HG03575 (cell line): Measurements from ENCODE around the gene FSD1.
"Not testable (repeated sequence)": the region's sequence is repeated elsewhere in the genome, so short reads cannot be mapped to it uniquely, and the experiment has no call there.

Experiments used
- ATAC-seq: cut with Tn5 transposase; IDR thresholded peaks from one replicate; pipeline ENCODE4 v1.9.1; 2021; ENCODE audit not compliant: unreplicated experiment, insufficient number of reproducible peaks, low FRiP score; ENCODE audit errors: extremely low read depth

The FSD1 gene

DNA sequence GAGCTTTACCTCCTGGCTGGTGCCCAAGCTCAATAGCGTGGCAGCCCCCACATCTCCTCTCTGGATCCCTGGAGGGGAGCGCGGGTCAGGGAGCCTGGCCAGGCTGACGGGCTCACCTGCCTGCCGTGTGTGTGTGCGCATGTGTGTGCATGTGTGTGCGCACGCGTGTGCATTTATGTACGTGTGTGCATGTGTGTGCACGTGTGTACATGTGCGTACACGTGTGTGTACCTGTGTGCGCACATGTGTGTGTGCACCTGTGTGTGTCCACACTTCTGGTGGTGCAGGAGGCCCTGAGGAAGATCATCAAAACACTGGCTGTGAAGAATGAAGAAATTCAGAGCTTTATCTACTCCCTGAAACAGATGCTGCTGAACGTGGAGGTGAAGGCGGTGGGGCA, 1.3 kb downstream of the FSD1 start:
- ATAC-seq = no peak

DNA sequence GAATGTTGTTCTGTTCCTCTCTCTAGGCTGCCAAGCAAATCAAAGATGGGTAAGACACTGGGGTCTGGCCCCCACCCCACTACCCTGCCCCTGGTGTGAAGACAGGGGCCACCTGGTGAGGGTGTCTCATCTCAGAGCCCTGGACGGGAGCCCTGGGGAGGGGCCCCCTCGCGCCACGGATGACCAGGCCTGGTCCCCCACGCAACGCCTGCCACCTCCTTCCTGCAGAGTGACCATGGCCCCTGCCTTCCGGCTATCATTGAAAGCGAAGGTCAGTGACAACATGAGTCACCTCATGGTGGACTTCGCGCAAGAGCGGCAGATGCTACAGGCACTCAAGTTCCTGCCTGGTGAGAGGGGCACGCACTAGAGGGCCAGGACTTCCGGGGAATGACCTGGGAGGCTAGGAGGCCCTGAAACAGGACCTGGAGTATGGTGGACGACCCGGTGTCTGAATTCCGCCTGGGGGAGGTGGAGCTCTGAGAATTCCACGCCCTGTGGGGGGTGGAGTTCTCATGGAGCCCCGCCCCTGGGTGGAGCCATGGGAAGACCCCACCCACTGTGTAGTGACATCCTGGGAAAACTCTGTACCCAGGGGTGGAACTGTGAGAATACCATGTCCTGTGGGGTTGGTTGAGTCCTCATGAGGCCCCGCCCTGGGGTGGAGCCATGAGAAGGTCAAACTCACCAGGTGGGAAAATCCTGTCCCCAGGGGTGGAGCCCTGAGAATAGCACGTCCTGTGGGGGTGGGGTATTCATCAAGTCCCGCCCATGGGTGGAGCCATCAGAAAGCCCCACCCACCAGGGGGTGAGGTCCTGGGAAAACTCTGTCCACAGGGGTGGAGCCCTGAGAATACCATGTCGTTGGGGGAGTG, 6.1 kb downstream of the FSD1 start:
- ATAC-seq = no peak

DNA sequence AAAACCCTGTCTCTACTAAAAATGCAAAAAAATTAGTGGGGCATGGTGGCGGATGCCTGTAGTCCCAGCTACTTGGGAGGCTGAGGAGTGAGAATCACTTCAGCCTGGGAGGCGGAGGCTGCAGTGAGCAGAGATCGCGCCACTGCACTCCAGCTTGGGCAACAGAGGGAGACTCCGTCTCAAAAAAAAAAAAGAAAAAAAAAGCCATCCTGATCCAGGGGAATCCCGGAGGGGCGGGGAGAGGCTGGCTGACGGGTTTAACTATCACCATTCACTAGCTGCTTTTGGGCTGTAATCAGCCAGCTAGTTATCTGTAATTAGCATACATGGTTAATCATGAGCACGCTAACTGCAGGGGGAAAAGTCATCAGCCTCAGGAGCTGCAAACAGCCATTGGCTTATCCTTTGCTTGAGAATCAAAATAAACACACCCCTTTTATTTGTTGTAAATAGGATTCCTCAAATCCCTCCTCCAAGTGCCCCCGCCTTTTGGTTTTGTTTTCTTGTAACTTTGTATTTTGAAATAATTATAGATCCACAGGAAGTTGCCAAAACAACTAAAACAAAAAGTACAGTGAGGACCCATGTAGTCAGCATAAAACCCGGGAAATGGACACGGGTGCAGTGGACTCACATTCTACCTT, 9.6 kb downstream of the FSD1 start:
- ATAC-seq = no peak

DNA sequence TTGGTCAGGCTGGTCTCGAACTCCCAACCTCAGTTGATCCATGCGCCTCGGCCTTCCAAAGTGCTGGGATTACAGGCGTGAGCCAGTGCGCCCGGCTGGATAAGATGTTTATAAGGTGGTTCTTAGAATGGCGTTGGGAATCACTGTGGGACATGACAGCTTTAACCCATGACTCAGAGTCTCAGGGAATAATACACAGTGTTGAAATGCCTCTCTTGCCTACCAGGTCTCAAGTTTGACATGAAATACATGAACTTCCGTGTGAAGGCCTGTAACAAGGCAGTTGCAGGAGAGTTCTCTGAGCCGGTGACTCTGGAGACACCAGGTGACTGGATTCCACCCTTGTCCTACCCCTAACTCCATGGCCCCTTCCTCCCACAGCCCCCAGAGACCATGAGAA, 12.6 kb downstream of the FSD1 start:
- ATAC-seq = no peak

DNA sequence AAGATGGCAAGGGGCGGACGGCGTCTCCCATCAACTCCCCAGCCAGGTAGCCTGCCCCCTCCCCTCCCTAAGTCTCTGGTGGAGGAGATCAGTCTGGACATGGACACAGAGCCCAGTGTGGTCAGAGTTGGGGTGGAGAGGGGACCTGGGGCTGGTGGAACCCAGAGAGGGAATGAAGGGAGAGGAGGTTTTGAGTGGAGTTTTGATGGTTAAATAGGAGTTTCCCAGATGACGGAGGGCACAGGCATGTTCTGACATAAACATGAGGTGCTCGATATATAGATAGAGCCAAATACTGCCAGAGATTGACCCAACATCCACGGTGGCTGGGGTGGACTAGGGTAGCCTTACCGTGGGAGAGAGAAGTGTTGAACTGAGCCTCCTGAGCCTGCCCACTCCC, 14.1 kb downstream of the FSD1 start:
- no peak for ATAC-seq

DNA sequence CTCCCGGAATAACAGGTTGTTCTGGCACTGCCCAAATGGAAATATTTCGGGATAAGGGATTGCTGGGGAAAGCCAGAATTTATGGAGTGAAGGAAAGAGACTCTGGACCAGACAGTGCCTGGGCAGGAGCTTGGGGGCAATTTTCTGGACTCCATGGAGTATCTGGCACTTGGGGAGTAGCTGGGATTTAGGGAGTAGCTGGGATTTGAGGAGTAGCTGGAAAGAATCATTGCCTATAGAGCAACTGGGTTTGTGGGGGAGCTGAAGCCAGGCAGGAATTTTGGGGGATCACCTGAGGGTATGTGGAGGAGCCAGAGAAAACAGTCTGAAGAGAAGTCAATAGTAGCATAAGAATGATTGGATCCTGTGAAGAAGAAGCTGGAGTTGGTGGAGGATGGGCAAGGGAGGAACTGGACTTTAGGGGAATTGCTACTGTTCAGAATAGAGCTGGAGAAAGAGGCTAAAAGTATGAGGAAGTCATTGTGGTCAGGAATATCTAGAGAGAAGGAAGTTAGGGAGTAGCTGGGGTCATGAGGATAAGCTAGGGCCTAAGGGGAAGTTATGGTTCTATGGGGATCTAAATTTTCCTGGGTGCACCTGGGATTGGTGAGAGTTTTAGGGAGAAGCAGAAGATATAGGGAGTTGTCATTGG, 14.8 kb downstream of the FSD1 start:
- ATAC-seq = no peak

DNA sequence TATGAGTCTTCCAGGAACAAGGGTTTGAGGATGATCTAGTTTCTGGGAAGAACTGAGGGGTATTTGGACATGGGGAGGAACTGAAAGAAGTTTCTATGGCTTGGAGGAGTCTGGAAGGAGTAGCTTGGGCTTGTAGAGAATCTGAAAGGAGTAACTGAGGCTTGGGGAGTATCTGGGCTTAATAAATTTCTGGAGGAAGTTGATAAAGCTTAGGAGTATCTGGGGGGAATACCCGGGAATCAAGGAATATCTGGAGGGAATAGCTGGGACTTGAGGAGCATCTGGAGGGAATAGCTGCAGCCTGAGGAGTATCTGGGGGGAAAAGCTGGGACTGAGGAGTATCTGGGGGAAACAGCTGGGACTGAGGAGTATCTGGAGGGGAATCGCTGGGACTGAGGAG, 16.0 kb downstream of the FSD1 start:
- ATAC-seq = no peak

DNA sequence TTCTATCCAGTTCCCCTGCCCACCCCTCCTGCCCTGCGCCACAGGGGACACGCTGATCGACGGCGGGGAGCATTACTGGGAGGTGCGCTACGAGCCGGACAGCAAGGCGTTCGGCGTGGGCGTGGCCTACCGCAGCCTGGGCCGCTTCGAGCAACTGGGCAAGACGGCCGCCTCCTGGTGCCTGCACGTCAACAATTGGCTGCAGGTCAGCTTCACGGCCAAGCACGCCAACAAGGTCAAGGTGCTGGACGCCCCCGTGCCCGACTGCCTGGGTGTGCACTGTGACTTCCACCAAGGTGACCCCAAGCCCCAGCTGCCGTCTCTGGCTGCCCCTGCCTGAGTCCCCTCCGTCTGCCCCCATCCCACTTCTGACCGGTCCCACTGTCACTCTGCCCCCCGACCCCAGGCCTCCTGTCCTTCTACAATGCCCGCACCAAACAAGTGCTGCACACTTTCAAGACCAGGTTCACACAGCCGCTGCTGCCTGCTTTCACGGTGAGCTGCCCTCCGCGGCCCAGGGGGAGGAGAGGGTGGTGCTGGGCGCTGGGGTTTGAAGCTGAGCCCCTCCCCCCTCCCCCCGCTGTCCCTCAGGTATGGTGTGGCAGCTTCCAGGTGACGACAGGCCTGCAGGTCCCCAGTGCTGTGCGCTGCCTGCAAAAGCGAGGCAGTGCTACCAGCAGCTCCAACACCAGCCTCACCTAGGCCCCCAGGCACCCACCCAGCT, 18.7 kb downstream of the FSD1 start:
- no peak for ATAC-seq

DNA sequence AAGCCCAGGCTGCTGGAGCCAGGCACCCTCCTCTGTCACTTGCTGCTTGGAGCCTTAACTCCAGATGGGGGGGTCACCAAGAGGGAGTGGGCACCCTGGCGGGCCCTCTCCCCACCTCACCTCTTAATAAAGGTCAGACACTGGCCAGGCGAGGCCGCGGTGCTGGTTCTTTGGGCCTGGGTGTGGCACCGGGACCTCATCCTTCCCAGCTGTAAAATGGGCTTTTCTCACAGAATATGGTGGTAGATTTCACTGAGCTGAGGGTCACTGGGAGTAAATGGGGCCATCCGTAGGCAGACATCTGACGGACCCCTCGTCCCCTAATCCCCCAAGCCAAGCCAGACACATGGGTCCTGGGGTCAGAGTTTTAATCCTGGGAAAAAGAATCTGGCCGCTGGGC, 19.3 kb downstream of the FSD1 start:
- ATAC-seq = no peak

DNA sequence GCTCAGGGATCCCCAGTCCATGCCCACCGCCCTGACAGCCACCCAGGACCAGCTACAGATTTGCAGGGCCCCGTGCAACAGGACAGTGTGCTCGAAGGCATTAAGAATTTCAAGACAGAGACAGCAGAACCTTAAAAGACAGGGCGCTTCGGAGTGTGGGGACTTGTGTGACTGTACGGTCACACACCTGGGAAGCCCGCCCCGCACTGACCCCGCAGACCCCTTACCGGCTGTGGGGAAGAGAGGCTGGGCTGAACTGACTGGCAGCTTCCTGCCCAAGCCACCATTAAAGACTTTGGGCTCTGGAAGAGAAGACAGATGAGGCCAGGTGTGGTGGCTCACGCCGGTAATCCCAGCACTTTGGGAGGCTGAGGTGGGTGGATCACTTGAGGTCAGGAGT, 19.8 kb downstream of the FSD1 start:
- no peak for ATAC-seq

DNA sequence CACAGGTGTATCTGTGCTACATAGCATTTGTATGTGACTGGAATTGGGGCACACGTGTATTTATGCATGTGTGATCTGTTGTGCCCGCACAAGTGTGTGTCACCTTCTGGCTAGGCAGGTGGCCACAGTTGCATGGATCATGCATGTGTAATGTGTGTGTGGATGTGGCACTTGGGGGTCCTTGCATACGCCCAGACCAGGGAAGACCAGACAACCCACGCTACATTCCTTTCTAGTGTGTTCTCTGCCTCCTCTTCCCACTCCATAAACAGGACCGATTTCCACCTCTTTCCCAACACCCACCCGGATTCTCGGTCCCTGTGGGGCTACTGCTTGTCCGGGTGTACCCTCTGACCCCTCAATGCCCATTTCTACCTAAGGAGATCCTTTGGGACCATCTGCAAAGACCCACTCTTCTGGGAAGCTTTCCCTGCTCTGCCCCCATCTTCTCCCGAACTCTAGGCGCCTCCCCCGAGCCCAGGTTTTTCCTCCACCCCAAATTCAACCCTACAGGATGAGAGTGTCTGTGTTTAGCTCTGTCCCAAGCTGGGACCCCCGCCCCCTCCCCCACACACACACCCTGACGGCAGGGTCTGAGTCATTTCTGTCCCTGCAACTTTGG, 21.9 kb downstream of the FSD1 start:
- ATAC-seq = no peak

DNA sequence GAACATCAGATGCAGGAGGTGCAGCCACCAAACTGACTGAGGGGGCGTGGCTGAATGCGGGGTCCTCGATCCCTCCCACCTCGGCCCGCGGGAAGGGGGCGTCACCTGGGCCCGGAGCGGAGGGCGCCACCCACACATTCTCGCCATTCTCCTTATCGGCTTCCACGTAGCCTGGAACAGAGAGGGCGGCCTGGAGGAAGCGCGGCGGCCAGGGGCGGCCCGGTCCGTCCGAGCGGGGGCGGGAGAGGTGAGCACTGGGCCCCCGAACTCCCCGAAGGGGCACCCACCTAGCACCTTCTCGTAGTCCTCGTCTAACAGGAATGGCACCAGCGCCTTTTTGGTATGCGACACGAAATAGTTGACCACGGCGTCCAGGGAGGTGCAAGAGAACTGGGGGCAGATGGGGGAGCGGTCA, 22.4 kb downstream of the FSD1 start:
- ATAC-seq = no peak

DNA sequence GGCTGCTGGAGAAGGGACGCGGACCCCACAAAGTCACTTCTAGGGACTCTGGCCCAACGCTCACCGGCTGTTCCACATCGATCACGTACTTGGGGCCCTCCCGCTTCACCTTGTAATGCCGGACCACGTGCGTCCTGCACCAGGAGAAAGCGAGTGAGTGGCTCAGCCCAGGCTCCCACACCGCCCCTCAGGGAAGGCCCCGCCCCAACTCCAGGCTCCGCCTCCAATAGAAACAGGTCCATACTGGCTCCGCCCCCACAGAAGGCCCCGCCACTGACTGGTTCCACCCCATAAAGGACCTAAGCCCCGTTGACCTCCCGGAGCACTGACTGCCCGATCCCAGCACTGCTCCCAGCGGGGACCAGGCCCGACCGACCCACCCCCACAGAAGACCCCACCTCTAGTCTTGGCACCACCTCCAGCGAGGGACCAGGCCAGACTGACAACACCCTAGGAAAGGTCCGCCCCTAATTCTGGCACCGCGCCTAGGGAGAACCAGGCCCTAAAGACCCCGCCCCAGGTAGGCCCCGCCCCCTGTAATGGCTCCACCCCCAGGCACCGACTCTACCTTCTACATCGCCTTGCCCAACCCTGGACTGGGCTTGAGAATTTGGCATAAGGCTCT, 23.0 kb downstream of the FSD1 start:
- no peak for ATAC-seq

DNA sequence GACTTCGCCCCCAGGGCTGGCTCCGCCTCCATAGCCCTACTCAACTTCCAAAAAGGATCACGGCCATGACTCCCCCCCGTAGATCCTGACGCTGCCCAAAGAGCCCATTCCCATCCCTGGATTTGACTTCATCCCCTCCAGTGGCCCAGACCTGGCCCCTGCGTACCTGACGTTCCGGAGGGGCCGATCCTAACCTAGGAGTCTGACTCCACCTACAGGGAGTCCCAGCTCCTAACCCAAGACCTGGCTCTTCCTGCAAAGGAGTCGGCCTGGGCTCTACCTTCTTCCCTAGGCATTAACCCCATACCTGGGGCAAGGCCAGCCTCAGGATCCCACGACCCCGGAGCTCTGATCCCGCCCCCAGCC, 23.5 kb downstream of the FSD1 start:
- ATAC-seq = no peak

DNA sequence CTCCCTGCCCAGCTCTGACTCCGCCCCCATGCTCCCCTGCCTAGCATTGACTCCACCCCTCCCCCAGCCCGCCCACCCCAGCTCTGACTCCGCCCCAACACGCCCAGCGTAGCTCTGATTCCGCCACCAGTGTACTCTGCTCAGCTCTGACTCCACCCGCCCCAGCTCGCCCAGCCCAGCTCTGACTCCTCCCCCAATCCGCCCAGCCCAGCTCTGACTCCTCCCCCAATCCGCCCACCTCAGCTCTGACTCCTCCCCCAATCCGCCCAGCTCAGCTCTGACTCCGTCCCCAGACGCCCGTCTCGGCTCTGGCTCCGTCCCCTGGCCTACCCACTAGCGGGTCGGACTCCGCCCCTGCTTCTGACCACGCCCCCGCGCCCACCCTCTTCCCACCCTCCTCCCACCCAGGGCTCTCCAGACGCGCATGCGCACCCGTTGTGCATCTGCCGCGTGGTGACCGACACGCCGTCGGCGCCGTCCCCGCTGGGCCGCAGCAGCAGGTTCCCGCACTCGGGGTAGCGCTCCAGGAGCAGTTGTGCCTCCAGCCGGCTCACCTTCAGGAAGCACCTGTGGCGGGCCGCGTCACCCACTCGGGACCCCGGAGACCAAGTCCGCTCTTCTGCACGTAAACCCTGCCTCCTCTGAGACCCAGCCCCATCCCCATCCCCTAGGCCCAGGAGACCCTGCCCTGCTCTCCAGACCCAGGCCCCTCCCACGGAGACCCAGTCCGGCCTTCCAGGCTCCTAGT, 24.0 kb downstream of the FSD1 start:
- no peak for ATAC-seq

DNA sequence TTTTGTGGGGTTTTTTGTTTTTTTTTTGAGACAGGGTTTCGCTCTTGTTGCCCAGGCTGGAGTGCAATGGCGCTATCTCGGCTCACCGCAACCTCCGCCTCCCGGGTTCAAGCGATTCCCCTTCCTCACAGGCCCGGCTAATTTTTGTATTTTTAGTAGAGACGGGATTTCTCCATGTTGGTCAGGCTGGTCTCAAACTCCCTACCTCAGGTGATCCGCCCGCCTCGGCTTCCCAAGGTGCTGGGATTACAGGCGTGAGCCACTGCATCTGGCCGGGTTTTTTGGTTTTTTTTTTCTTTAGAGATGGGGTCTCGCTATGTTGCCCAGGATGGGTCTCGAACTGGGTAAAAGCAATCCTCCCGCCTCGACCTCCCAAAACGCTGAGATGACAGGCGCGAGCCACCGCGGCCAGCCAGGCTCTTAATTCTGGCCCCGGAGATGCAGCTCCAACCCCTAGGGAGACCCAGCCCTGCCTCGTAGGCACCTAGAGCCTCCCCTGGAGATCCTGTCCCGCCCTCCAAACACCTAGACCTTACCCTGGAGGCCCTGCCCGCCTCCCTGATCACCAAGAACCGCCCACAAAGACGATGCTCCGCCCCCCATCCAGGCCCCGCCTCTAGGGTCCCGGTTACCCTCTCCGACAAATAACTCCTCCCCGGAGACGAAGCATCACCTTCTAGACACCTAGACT, 24.7 kb downstream of the FSD1 start:
- not testable (repeated sequence) for ATAC-seq

DNA sequence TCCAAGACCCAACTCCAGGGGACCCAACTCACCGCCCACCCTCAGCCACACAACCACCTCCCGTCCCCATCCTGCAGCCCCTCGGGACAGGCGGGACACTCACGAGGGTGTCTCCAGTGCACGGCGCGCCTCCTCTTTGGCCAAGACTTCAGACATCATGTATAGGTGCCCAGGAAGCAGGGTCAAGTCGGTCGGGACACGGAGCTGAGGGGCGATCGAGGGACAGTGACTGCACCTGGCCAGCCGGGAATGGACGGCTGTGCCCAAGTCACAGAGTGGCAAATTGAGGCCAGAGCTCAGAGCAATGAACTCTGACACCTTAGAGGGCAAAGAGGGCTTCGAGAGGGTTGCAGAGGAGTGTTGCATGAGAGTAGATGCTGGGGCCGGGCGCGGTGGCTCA, 25.5 kb downstream of the FSD1 start:
- ATAC-seq = no peak
